Neural cell (in vitro differentiated cells): ENCODE measurements around the gene GLS.

Experiments
- EZH2 ChIP-seq: fragments of 200-600, 300-800 bp; shearing (Covaris generic), sonication (generic); IDR thresholded peaks from 2 replicates; pipeline ENCODE4 v1.6.1; 2014; ENCODE audit warnings: antibody characterized with exemption, low read length, borderline replicate concordance, mild to moderate bottlenecking; ENCODE audit not compliant: insufficient read depth, poor library complexity, severe bottlenecking
- POLR2AphosphoS5 ChIP-seq: IDR thresholded peaks from 2 replicates; pipeline ENCODE4 v1.6.1; 2012
- SMC3 ChIP-seq: fragments of 450-650 bp; conservative IDR thresholded peaks from 2 replicates; pipeline ENCODE4 v1.6.1; 2014; ENCODE audit warnings: antibody characterized with exemption, mild to moderate bottlenecking, moderate library complexity; ENCODE audit not compliant: poor library complexity
- TAF1 ChIP-seq: IDR thresholded peaks from 2 replicates; pipeline ENCODE4 v1.6.1; 2012; ENCODE audit warnings: low read depth
- TF ChIP-seq, protein P1 (sequence below): fragments of 450-650 bp; IDR thresholded peaks from 2 replicates; pipeline ENCODE4 v1.5.1; 2014; ENCODE audit warnings: antibody characterized with exemption, mild to moderate bottlenecking, moderate library complexity; ENCODE audit not compliant: poor library complexity, severe bottlenecking

DNA sequence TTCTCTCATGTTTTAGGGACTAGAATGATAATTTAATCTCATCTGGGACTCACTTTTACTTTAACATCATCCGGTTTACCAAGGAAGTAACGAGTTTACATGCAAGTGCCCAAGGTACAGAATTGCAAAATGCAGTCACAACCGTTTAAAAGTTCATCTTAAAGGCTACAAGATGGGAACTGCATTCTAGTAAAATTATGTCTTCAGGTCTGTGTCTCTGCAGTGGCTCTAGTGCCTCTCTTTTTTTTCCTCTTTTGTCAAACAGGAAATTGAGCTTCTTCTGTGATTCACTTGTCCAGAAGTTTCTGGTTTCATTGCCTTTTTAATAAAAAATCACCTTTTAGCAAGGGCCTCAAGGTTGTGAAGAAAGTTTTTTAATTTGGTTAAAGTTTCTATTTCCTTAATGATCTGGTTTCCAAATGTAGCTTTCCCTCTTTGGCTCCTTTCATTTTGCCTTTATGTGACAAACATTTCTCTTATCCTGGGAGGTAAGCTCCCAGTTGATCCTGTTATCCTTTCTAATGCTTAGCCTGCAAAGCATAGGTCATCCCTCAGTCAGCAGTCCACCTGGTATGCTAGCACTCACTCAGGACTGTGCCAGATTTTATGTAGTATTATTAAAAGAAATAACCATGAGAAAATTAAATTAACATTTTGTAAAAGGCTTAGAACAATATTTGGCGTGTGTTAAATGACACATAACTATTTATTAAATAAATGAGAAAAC lies 2.4 kb downstream of the GLS start:
- TF ChIP-seq, protein P1, sequence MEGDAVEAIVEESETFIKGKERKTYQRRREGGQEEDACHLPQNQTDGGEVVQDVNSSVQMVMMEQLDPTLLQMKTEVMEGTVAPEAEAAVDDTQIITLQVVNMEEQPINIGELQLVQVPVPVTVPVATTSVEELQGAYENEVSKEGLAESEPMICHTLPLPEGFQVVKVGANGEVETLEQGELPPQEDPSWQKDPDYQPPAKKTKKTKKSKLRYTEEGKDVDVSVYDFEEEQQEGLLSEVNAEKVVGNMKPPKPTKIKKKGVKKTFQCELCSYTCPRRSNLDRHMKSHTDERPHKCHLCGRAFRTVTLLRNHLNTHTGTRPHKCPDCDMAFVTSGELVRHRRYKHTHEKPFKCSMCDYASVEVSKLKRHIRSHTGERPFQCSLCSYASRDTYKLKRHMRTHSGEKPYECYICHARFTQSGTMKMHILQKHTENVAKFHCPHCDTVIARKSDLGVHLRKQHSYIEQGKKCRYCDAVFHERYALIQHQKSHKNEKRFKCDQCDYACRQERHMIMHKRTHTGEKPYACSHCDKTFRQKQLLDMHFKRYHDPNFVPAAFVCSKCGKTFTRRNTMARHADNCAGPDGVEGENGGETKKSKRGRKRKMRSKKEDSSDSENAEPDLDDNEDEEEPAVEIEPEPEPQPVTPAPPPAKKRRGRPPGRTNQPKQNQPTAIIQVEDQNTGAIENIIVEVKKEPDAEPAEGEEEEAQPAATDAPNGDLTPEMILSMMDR, result no peak
- TF ChIP-seq POLR2AphosphoS5 (no peak), TAF1 (no peak), SMC3 (no peak), EZH2 (no peak)
